ENCODE data around the gene DPEP3. TPM values are rescaled to one million over a fixed set of nuclear protein-coding genes. Genes with fewer than 3 reads are reported as not detected.

The DPEP3 gene
- total and polyA plus RNA-seq, 3 donors from 2014 or later = 61.0 to 138 (median 127) TPM

DNA sequence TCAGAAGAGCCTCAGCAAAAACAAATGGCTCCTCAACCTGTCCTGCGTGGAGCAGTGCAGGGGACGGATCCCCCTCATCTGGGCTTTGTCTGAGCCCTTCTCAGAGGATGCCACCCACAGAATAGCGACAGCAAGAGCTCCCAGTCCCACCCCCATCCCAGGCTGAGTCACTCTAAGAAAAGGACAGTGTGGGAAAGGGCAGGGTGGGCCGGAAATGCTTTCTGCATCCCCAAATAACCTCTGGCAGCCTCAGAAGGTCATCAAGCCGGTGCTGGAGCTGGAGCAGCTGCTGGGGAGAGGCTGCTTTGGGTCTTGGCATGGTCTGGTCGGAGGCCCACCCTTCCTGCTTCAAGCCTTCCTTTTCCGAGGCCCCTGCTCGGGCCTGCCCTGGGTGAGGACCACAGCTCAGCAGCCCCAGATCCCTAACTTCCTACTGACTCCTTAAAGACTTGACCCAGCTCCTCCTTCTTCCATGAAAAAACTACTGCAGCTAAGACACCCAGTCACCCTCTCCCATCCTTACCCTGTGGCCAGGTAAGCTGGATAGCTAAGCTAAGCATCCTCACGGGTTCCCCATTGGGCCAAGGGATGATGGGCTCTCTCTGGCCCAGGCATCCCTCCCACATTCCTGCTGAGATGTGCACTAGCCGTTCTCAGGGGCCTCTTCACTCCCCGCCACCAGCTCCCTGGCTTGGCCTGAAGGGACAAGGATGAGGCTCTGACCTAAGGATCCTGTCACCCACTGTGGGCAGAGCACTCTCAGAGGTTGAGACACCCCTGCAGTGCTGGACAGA lies 20.6 kb downstream of the DPEP3 start:
- no peak overlapping the region for H3K4me3 ChIP-seq
- TF ChIP-seq, protein P1, sequence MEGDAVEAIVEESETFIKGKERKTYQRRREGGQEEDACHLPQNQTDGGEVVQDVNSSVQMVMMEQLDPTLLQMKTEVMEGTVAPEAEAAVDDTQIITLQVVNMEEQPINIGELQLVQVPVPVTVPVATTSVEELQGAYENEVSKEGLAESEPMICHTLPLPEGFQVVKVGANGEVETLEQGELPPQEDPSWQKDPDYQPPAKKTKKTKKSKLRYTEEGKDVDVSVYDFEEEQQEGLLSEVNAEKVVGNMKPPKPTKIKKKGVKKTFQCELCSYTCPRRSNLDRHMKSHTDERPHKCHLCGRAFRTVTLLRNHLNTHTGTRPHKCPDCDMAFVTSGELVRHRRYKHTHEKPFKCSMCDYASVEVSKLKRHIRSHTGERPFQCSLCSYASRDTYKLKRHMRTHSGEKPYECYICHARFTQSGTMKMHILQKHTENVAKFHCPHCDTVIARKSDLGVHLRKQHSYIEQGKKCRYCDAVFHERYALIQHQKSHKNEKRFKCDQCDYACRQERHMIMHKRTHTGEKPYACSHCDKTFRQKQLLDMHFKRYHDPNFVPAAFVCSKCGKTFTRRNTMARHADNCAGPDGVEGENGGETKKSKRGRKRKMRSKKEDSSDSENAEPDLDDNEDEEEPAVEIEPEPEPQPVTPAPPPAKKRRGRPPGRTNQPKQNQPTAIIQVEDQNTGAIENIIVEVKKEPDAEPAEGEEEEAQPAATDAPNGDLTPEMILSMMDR (IDR thresholded peaks at IDR 0.05) = no peak
- TF ChIP-seq POLR2A (IDR thresholded peaks at IDR 0.05) = no peak
- H3K4me1 ChIP-seq = peaks cover 18% of the 10 kb centered on the region
- no peaks in the 10 kb centered on the region for H3K9me3 ChIP-seq
- intact Hi-C loops (cut with DNase I; ENCODE audit: low total_unique reads) = no loop called here
- H3K27me3 ChIP-seq = no peaks in the 10 kb centered on the region
- H3K27ac ChIP-seq = peak overlapping the region in 1 of 2 donors; percentile 73
- 54 to 57% methylated on average over 4 to 11 of the region's 11 CpGs for WGBS, 2 donors
- peak; percentile 70 for DNase-seq
- H3K36me3 ChIP-seq (ENCODE audit: low read depth, missing control alignments) = no peaks in the 10 kb centered on the region

DNA sequence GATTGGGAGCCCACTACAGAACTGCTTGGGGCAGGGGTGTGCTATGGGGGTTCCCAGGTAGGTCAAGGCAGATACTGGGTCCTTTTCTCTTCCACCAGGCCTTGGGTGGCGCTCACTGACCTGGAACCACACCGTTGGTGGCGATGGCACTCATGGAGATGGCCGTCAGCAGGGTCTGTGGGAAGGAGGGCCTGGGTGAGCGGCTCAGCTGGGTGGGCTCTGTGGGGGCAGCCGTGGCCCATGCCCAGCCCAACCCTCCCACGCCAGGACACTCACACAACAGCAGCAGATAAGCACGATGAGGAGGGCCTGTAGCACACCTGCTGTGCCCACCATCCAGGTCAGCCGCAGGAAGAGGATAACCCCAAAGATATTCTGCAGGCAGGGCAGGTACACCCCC lies 22.7 kb downstream of the DPEP3 start:
- H3K4me3 ChIP-seq = no peak overlapping the region
- H3K9me3 ChIP-seq = no peaks in the 10 kb centered on the region
- H3K4me1 ChIP-seq = peaks cover 15% of the 10 kb centered on the region
- TF ChIP-seq POLR2A (IDR thresholded peaks at IDR 0.05) = no peak
- TF ChIP-seq, protein P1 (IDR thresholded peaks at IDR 0.05) = no peak
- no peak for DNase-seq
- no peak overlapping the region for H3K27ac ChIP-seq
- no peaks in the 10 kb centered on the region for H3K36me3 ChIP-seq (ENCODE audit: low read depth, missing control alignments)
- WGBS, 2 donors = 92% methylated on average over 4 to 9 of the region's 9 CpGs
- no peaks in the 10 kb centered on the region for H3K27me3 ChIP-seq
- intact Hi-C loops (cut with DNase I; ENCODE audit: low total_unique reads) = no loop called here

DNA sequence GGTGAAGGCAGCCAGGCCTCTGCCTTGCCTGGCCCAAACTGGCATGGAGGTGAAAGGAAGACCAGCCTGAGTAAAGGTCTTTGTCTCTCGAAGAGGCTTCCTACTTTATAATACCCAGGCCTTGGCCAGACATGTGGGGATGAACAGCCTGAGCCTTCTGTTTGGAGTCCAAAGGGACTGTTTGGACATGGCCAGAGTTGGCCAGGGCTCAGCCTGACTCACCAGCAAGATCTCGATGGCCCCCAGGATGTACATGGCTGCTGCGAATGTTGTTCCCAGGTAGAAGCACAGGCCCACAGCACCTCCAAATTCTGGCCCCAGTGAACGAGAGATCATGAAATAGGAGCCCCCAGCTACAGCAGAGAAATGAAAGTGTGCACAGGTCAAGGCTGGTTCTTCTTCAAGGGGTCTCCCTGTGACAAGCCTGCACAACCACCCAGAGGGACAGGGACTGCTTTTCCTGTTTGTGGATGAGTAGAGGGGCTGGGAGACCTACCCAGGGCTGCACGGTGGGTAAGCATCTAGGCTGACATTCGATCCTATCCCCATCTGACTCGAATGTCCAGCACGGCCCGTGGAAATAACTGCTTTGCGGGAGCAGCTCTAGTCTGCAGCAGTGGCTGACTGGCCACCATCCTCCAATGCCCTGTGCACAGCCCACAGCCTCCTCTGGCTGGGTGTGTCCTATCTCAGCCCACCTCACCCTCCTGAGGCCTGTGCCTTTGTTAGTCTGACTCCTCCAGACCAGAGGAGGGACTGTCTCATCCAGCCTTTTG lies 25.7 kb downstream of the DPEP3 start:
- no peak for TF ChIP-seq POLR2A (IDR thresholded peaks at IDR 0.05)
- TF ChIP-seq, protein P1 (IDR thresholded peaks at IDR 0.05) = no peak
- 82 to 83% methylated on average over 8 to 10 of the region's 10 CpGs for WGBS, 2 donors
- H3K4me1 ChIP-seq = peaks cover 19% of the 10 kb centered on the region
- no peaks in the 10 kb centered on the region for H3K27me3 ChIP-seq
- no peak overlapping the region for H3K4me3 ChIP-seq
- no peaks in the 10 kb centered on the region for H3K36me3 ChIP-seq (ENCODE audit: low read depth, missing control alignments)
- no peak for DNase-seq
- H3K9me3 ChIP-seq = no peaks in the 10 kb centered on the region
- intact Hi-C loops (cut with DNase I; ENCODE audit: low total_unique reads) = no loop called here
- H3K27ac ChIP-seq = no peak overlapping the region

DNA sequence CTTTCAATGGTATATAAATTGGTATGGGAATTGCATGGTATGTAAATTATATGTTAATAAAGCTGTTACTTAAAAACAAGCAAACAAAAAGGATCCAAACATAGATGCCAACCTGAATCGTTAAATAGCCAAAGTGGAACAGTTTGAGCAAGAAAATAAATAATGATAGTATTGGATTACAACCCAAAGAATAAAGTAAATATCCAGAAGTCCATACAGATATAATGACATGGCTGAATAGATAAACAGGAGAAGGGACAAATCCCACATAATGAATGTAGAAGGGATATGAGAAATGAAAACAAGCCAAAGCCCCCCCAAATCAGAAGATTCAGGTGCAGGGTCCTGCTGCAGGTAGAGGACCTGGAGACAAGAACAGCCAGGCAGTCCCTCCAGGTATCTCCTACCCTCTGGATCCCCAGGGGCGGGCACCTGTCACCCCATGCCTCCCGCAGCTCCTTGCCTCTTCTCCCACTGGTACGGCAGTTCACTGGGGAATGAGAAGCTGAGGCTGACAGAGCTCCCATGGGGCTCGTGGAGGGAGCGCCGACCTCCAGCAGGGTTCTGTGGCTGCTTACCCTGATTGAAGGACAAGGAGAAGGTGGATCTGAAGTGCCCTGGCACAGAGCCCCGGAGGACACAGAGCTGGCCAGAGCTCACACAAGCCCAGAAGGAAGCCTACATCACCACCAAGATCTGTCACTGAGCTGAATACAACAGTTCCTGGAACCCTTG lies 26.5 kb downstream of the DPEP3 start:
- Histone ChIP-seq H3K4me3 (no peak overlapping the region), H3K9me3 (no peaks in the 10 kb centered on the region), H3K36me3 (ENCODE audit: low read depth, missing control alignments) (no peaks in the 10 kb centered on the region), H3K27me3 (no peaks in the 10 kb centered on the region), H3K4me1 (peaks cover 12% of the 10 kb centered on the region), H3K27ac (no peak overlapping the region)
- WGBS, 2 donors = 76 to 97% methylated on average over 3 to 8 of the region's 8 CpGs
- intact Hi-C loops (cut with DNase I; ENCODE audit: low total_unique reads) = no loop called here
- DNase-seq = no peak
- TF ChIP-seq, protein P1 (IDR thresholded peaks at IDR 0.05) = no peak
- TF ChIP-seq POLR2A (IDR thresholded peaks at IDR 0.05) = no peak
